GM10266 (cell line): ENCODE measurements around the gene WNT9B.

ENCODE experiments used
- DNase-seq: peaks from one replicate; pipeline ENCODE4 v3.0.0; 2012; ENCODE audit errors: extremely low spot score
- TF ChIP-seq, protein P1 (sequence below): IDR thresholded peaks from 2 replicates; pipeline ENCODE4 v1.5.1; 2012; ENCODE audit warnings: mild to moderate bottlenecking, low read depth; ENCODE audit not compliant: control insufficient read depth, insufficient read depth; ENCODE audit errors: missing control alignments

Gene WNT9B

DNA sequence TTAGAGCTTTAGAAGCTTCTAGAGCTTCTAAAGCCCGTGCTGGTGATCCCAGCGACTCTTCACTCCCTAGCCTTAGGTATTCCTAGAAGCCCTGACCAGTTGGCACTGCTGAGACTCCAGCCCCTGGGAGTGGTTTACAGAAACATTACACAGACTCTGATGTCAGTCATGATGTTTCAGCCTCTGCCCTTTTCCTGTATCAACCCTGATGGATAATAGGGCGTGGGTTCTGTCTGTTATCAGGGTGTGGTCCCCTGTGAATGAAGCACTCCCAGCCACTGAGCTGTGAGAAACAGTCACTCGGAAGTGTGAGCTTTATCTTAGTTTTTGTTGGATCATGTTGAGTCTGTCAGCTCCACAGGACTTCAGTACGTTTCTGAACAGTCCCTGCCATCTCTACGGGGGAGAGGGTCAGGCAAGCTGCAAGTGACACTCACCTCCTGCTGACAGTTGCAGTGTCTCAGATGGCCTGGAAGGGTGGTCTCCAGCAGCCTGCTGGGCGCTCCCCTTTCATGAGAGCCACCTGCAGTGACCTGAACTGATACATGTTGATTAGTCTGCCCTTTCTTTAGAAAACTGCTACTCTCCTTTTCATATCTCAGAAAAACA is 84.4 kb downstream of the WNT9B start:
- no peak for DNase-seq
- TF ChIP-seq, protein P1, sequence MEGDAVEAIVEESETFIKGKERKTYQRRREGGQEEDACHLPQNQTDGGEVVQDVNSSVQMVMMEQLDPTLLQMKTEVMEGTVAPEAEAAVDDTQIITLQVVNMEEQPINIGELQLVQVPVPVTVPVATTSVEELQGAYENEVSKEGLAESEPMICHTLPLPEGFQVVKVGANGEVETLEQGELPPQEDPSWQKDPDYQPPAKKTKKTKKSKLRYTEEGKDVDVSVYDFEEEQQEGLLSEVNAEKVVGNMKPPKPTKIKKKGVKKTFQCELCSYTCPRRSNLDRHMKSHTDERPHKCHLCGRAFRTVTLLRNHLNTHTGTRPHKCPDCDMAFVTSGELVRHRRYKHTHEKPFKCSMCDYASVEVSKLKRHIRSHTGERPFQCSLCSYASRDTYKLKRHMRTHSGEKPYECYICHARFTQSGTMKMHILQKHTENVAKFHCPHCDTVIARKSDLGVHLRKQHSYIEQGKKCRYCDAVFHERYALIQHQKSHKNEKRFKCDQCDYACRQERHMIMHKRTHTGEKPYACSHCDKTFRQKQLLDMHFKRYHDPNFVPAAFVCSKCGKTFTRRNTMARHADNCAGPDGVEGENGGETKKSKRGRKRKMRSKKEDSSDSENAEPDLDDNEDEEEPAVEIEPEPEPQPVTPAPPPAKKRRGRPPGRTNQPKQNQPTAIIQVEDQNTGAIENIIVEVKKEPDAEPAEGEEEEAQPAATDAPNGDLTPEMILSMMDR, result no peak
